ENCODE results near the gene INPP5A. TPM values are rescaled to one million over a fixed set of nuclear protein-coding genes. Genes with fewer than 3 reads are reported as not detected.

The INPP5A gene
- total and polyA plus RNA-seq, 10 of the 15 experiments (the other 5 are each of a cell fraction or from before 2014, with no cell fraction given): 0.52 to 15.0 (median 6.3) TPM

DNA sequence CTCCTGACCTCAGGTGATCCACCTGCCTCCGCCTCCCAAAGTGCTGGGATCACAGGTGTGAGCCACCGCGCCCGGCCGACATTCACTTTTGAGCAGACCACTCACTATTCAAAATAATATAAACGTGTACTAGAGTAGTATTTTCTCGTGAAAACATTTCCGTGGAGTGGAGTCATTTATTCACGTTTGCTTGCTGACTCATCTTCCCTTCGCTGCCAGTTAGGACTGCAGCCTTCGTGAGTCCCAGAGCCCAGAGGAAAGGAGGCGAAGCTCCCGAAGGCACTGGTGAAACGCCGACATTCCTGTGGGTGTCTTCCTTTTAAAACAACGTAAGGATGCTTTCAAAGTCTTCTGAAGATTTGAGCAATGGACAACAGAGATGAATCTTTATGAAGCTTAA is 10.9 kb upstream of the INPP5A start:
- Histone ChIP-seq H3K79me2 (ENCODE audit: control insufficient read depth, insufficient read depth, low read length) (no peaks in the 10 kb centered on the region), H3K27me3 (replicated peaks in 1 of 2; ENCODE audit: control insufficient read depth in 2 of 2, insufficient read depth in 2 of 2, low read length in 1 of 2) (peaks cover 0 to 2% of the 10 kb centered on the region in 2 experiments; a peak in 2 of 4 replicates), H3K4me3 (no peak overlapping the region), H3K4me1 (ENCODE audit: control insufficient read depth, insufficient read depth, low read length) (no peaks in the 10 kb centered on the region), H3K27ac (ENCODE audit: control insufficient read depth, insufficient read depth) (no peak overlapping the region), H4K20me1 (ENCODE audit: control insufficient read depth, insufficient read depth) (no peaks in the 10 kb centered on the region), H3K9me3 (replicated peaks; ENCODE audit: control insufficient read depth, insufficient read depth, low read length) (no peaks in the 10 kb centered on the region; the same call in 2 of the 3 replicates), H3K4me2 (ENCODE audit: control insufficient read depth, insufficient read depth) (no peak overlapping the region), H3K36me3 (ENCODE audit: control insufficient read depth in 2 of 2, insufficient read depth in 2 of 2, low read length in 1 of 2) (no peaks in the 10 kb centered on the region), H3K9ac (ENCODE audit: control insufficient read depth, insufficient read depth, low read length) (no peak overlapping the region), H2AFZ (ENCODE audit: control insufficient read depth, low read depth, low read length) (no peak overlapping the region)
- DNase-seq (ENCODE audit: low read depth, low spot score): no peak
- ATAC-seq: no peak
- BruUV-seq (replicated peaks): no TSS peak
- POLR2A ChIA-PET: interaction anchor here (0.6 kb wide), 1 partner anchor 34 kb away, joined by 3 read pairs; no protein-coding TSS in a partner anchor
- TF ChIP-seq YBX1 (IDR thresholded peaks at IDR 0.05) (no peak), ZNF217 (IDR thresholded peaks at IDR 0.05) (no peak), HCFC1 (IDR thresholded peaks at IDR 0.05; ENCODE audit: low read length) (no peak), MXI1 (IDR thresholded peaks at IDR 0.05; ENCODE audit: low read depth, low read length) (no peak), ATF7 (IDR thresholded peaks at IDR 0.05; ENCODE audit: low read depth) (no peak), BHLHE40 (IDR thresholded peaks at IDR 0.05; ENCODE audit: borderline replicate concordance in 1 of 2, low read depth in 2 of 2, low read length in 1 of 2) (no peak), RBBP5 (conservative IDR thresholded peaks at IDR 0.05) (no peak), SUPT20H (IDR thresholded peaks at IDR 0.05; ENCODE audit: borderline replicate concordance, control insufficient read depth, low read depth, low read length) (no peak)
- TF ChIP-seq, protein P1, sequence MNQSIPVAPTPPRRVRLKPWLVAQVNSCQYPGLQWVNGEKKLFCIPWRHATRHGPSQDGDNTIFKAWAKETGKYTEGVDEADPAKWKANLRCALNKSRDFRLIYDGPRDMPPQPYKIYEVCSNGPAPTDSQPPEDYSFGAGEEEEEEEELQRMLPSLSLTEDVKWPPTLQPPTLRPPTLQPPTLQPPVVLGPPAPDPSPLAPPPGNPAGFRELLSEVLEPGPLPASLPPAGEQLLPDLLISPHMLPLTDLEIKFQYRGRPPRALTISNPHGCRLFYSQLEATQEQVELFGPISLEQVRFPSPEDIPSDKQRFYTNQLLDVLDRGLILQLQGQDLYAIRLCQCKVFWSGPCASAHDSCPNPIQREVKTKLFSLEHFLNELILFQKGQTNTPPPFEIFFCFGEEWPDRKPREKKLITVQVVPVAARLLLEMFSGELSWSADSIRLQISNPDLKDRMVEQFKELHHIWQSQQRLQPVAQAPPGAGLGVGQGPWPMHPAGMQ (IDR thresholded peaks at IDR 0.05; ENCODE audit: borderline replicate concordance): no peak
- TF ChIP-seq, protein P2, sequence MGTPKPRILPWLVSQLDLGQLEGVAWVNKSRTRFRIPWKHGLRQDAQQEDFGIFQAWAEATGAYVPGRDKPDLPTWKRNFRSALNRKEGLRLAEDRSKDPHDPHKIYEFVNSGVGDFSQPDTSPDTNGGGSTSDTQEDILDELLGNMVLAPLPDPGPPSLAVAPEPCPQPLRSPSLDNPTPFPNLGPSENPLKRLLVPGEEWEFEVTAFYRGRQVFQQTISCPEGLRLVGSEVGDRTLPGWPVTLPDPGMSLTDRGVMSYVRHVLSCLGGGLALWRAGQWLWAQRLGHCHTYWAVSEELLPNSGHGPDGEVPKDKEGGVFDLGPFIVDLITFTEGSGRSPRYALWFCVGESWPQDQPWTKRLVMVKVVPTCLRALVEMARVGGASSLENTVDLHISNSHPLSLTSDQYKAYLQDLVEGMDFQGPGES (IDR thresholded peaks at IDR 0.05): no peak
- TF ChIP-seq, protein P3, sequence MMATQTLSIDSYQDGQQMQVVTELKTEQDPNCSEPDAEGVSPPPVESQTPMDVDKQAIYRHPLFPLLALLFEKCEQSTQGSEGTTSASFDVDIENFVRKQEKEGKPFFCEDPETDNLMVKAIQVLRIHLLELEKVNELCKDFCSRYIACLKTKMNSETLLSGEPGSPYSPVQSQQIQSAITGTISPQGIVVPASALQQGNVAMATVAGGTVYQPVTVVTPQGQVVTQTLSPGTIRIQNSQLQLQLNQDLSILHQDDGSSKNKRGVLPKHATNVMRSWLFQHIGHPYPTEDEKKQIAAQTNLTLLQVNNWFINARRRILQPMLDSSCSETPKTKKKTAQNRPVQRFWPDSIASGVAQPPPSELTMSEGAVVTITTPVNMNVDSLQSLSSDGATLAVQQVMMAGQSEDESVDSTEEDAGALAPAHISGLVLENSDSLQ (IDR thresholded peaks at IDR 0.05): no peak
- SMC1A ChIA-PET (ENCODE audit: uncharacterized antibody, unreplicated experiment): no interaction called here
- CTCF ChIA-PET: interaction anchor here (0.5 kb wide), 1 partner anchor 145 kb away, joined by 3 read pairs; no protein-coding TSS in a partner anchor
- RAD21 ChIA-PET (ENCODE audit: unreplicated experiment): no interaction called here
- WGBS (ENCODE audit: insufficient coverage, insufficient replicate concordance, low lambda C conversion rate, missing lambda C conversion rate): 63% methylated on average over 16 of the region's 16 CpGs
- intact Hi-C loops (cut with micrococcal nuclease; ENCODE audit: unreplicated experiment): no loop called here
- no peak for FAIRE-seq
- in situ Hi-C loops (cut with MboI): no loop called here

Data from GM12878 (cell line).